Mucosa of rectum (tissue), 2 donors: ENCODE results near the gene PPP1R37.

ENCODE experiments used
- H3K27ac ChIP-seq, 2 donors: one replicate each; pipeline ENCODE4 v1.7.0; 2013; ENCODE audit warnings: inconsistent platforms in 2 of 2, low read depth in 2 of 2, low read length in 2 of 2
- H3K27me3 ChIP-seq, 2 donors: one replicate each; pipeline ENCODE4 v1.7.0; 2013; ENCODE audit warnings: low read length in 2 of 2; ENCODE audit not compliant: control insufficient read depth in 2 of 2, insufficient read depth in 2 of 2
- H3K36me3 ChIP-seq, 2 donors: one replicate each; pipeline ENCODE4 v1.7.0; 2013; ENCODE audit warnings: low read length in 2 of 2; ENCODE audit not compliant: control insufficient read depth in 2 of 2, insufficient read depth in 2 of 2
- H3K4me1 ChIP-seq, 2 donors: one replicate each; pipeline ENCODE4 v1.7.0; 2013; ENCODE audit warnings: low read length in 2 of 2, mild to moderate bottlenecking in 1 of 2; ENCODE audit not compliant: control insufficient read depth in 2 of 2, insufficient read depth in 2 of 2
- H3K4me3 ChIP-seq, 2 donors: one replicate each; pipeline ENCODE4 v1.7.0; 2013; ENCODE audit warnings: low read length in 2 of 2
- H3K9ac ChIP-seq, 2 donors: one replicate each; pipeline ENCODE4 v1.7.0; 2013; ENCODE audit warnings: low read length in 2 of 2, low read depth in 1 of 2, mild to moderate bottlenecking in 1 of 2
- H3K9me3 ChIP-seq, 2 donors: one replicate each; pipeline ENCODE4 v1.7.0; 2013; ENCODE audit warnings: low read length in 2 of 2; ENCODE audit not compliant: control insufficient read depth in 2 of 2
- donor health status: healthy.
- donor health status: Normal muscosa, but diverticular disease.

PPP1R37 gene

GRCh38 chr19:45058622-45059159, 34.3 kb upstream of the PPP1R37 start:
- H3K36me3 ChIP-seq, result peaks cover 70 to 87% of the 10 kb centered on the region in 2 donors
- H3K4me1 ChIP-seq, result no peaks in the 10 kb centered on the region
- H3K9ac ChIP-seq, result no peak overlapping the region
- no peak overlapping the region for H3K27ac ChIP-seq
- H3K27me3 ChIP-seq, result no peaks in the 10 kb centered on the region
- H3K4me3 ChIP-seq, result no peak overlapping the region
- H3K9me3 ChIP-seq, result no peaks in the 10 kb centered on the region

- Histone ChIP-seq H3K4me1 (no peaks in the 10 kb centered on the region), H3K27ac (no peak overlapping the region), H3K9me3 (no peaks in the 10 kb centered on the region), H3K9ac (no peak overlapping the region), H3K27me3 (no peaks in the 10 kb centered on the region), H3K36me3 (peaks cover 69 to 84% of the 10 kb centered on the region in 2 donors), H3K4me3 (no peak overlapping the region)
Observed at GRCh38 chr19:45059258-45059965, 33.6 kb upstream of the PPP1R37 start.

- Histone ChIP-seq H3K36me3 (peaks cover 62 to 77% of the 10 kb centered on the region in 2 donors), H3K4me3 (no peak overlapping the region), H3K9ac (no peak overlapping the region), H3K4me1 (no peaks in the 10 kb centered on the region), H3K27ac (no peak overlapping the region), H3K9me3 (no peaks in the 10 kb centered on the region), H3K27me3 (no peaks in the 10 kb centered on the region)
Observed at GRCh38 chr19:45061965-45062364, 31.0 kb upstream of the PPP1R37 start.

GRCh38 chr19:45063851-45064801, 28.9 kb upstream of the PPP1R37 start:
- Histone ChIP-seq H3K4me3 (no peak overlapping the region), H3K4me1 (peaks cover 0 to 3% of the 10 kb centered on the region in 2 donors), H3K27ac (no peak overlapping the region), H3K9ac (no peak overlapping the region), H3K36me3 (peaks cover 48 to 70% of the 10 kb centered on the region in 2 donors), H3K9me3 (no peaks in the 10 kb centered on the region), H3K27me3 (no peaks in the 10 kb centered on the region)

- Histone ChIP-seq H3K4me1 (peaks cover 0 to 5% of the 10 kb centered on the region in 2 donors), H3K4me3 (no peak overlapping the region), H3K36me3 (peaks cover 54 to 65% of the 10 kb centered on the region in 2 donors), H3K9ac (no peak overlapping the region), H3K9me3 (no peaks in the 10 kb centered on the region), H3K27me3 (no peaks in the 10 kb centered on the region), H3K27ac (no peak overlapping the region)
Observed at GRCh38 chr19:45066921-45067661, 25.9 kb upstream of the PPP1R37 start.

- Histone ChIP-seq H3K4me1 (peaks cover 0 to 5% of the 10 kb centered on the region in 2 donors), H3K27me3 (no peaks in the 10 kb centered on the region), H3K27ac (no peak overlapping the region), H3K9ac (no peak overlapping the region), H3K4me3 (no peak overlapping the region), H3K9me3 (no peaks in the 10 kb centered on the region), H3K36me3 (peaks cover 53 to 65% of the 10 kb centered on the region in 2 donors)
Observed at GRCh38 chr19:45068041-45068440, 24.9 kb upstream of the PPP1R37 start.

- peaks cover 50 to 56% of the 10 kb centered on the region in 2 donors for H3K36me3 ChIP-seq
- H3K9ac ChIP-seq, result no peak overlapping the region
- H3K4me3 ChIP-seq, result no peak overlapping the region
- no peak overlapping the region for H3K27ac ChIP-seq
- no peaks in the 10 kb centered on the region for H3K27me3 ChIP-seq
- H3K4me1 ChIP-seq, result peaks cover 0 to 5% of the 10 kb centered on the region in 2 donors
- H3K9me3 ChIP-seq, result no peaks in the 10 kb centered on the region
Observed at GRCh38 chr19:45069056-45069455, 23.9 kb upstream of the PPP1R37 start.

- Histone ChIP-seq H3K4me3 (no peak overlapping the region), H3K27ac (no peak overlapping the region), H3K27me3 (no peaks in the 10 kb centered on the region), H3K4me1 (peaks cover 5 to 6% of the 10 kb centered on the region in 2 donors), H3K9me3 (no peaks in the 10 kb centered on the region), H3K9ac (no peak overlapping the region), H3K36me3 (peaks cover 43 to 52% of the 10 kb centered on the region in 2 donors)
Observed at GRCh38 chr19:45070214-45070613, 22.8 kb upstream of the PPP1R37 start.

GRCh38 chr19:45070861-45071544, 22.0 kb upstream of the PPP1R37 start:
- H3K27me3 ChIP-seq, result no peaks in the 10 kb centered on the region
- no peak overlapping the region for H3K27ac ChIP-seq
- peaks cover 6 to 7% of the 10 kb centered on the region in 2 donors for H3K4me1 ChIP-seq
- no peaks in the 10 kb centered on the region for H3K9me3 ChIP-seq
- no peak overlapping the region for H3K4me3 ChIP-seq
- no peak overlapping the region for H3K9ac ChIP-seq
- H3K36me3 ChIP-seq, result peaks cover 39 to 45% of the 10 kb centered on the region in 2 donors
